GM04504 (cell line): ENCODE measurements around the gene FREM1.

Experiments used
- DNase-seq: peaks from one replicate; pipeline ENCODE4 v3.0.0-alpha.2; 2012; ENCODE audit warnings: low read depth

Gene FREM1

GRCh38 chr9:14868772-14869583 is 41.2 kb downstream of the FREM1 start:
- DNase-seq, result no peak

DNA sequence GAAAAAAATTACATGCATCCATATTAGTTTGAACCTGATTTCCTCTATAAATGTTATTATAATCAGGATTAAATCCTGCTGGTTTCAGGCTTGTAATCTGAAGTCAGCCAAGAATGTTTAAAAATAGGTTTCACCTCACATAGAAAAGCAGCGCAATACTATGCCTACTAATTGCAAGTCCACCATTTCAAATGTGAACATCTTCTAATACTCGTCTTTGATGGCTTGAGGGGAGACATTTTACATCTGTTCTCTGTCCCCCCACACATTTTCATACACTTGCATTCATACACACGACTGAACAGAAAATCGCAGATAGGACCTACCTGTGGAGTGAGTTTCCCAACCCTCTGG is 41.8 kb downstream of the FREM1 start:
- DNase-seq, result no peak

- DNase-seq, result no peak
Observed at GRCh38 chr9:14866200-14866749, 44.0 kb downstream of the FREM1 start.

GRCh38 chr9:14864309-14864708 is 45.9 kb downstream of the FREM1 start:
- DNase-seq, result no peak

DNA sequence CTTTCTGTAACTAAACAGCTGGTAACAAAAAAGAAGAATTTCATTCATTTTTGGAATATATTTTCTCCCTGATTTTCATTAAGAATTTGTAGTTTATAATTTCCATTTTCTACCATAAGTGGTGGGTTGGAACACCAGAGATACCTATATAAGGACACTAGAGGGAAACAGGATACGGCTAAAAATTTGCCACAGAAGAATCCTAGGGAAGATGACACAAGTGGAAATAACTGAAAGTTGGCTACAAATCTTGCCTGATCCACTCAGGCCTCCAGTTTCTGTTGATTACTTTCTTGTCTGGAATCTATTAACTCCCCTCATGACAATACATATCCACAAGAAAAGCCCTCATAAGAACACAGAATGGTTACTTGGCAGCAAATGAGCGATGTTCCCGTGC is 46.8 kb downstream of the FREM1 start:
- peak; percentile 9 for DNase-seq

- DNase-seq, result no peak
Observed at GRCh38 chr9:14857449-14858305, 52.6 kb downstream of the FREM1 start.

- DNase-seq, result no peak
Observed at GRCh38 chr9:14849851-14850250, 60.4 kb downstream of the FREM1 start.

DNA sequence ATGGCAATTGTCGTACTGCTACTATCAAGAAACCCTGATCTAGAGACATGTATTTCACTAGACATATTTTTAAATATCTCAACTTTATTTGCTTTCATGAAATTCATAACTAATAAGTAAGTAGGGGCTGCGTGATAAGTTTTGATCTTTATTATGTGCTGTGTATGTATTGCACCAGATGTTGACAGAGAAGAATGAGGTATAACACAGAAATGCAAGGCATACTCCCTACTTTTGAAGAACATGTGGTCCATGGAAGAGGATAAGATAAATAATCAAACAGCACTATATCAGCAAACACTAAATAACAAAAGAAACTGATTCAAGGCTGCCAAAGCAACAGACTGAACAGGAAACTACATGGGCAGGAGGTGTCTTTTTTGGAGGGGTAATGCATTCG is 60.9 kb downstream of the FREM1 start:
- no peak for DNase-seq

DNA sequence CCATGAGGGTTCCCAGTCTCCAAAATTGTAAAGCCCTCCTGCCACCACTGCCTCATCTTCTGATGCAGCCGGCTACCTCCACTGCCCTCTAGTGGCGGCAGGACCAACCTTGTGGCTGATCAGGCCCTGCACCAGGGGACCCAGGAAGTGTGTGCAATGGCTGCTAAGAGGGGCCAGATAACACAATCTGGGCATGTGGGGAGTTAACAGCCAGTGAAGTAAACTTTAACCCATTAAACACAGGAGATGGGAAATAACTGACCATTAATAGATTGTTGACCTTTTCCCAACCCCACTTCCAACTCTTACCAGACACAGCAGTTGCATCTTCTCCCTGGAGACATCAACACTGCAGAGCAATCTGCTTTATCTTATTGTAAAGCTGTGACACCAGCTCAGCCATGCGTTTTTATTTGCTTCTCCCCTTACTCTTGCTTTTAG is 63.3 kb downstream of the FREM1 start:
- DNase-seq, result peak; percentile 8

GRCh38 chr9:14843163-14843562 is 67.1 kb downstream of the FREM1 start:
- no peak for DNase-seq

DNA sequence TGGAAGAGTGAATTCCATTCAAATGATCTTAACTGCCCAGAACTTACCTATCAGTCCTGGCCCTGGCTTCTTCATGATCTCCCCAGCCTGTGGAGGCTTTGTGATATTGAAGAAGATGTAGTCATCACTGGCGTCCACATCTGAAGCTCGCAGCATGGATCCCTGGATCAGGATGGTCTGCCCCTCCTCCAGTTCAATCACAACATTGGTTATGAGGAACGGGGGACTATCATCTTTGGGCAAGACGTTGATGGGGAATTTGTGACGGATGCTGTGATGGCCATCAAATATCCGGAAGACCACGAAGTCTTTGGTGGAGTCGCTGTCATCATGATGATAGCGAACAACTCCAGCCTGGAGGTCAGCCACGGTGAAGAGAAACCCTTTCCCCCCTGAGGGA is 68.0 kb downstream of the FREM1 start:
- no peak for DNase-seq

GRCh38 chr9:14838701-14839100 is 71.5 kb downstream of the FREM1 start:
- no peak for DNase-seq

GRCh38 chr9:14836885-14837284 is 73.3 kb downstream of the FREM1 start:
- DNase-seq, result no peak

- DNase-seq, result no peak
Observed at GRCh38 chr9:14831661-14832060, 78.6 kb downstream of the FREM1 start.

- no peak for DNase-seq
Observed at GRCh38 chr9:14831074-14831473, 79.2 kb downstream of the FREM1 start.

DNA sequence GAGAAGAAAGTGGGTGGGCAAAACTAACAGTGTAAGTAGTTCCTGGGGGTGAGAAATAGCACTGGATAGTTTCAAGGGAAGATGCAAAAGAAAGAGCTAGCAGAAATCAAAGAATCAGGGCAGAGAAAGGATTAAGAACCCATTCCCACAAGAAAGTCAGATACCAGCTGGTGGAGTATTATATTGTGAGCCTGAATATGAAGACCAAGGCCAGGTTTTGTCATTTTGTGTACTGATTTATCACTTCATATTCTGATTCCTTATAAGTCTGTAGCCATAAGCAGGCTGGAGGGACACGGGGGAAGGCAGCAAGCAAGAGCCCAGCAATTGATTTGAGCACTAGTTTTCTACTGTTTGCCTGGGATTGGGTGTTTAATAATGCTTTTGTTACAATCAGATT is 80.2 kb downstream of the FREM1 start:
- no peak for DNase-seq

DNA sequence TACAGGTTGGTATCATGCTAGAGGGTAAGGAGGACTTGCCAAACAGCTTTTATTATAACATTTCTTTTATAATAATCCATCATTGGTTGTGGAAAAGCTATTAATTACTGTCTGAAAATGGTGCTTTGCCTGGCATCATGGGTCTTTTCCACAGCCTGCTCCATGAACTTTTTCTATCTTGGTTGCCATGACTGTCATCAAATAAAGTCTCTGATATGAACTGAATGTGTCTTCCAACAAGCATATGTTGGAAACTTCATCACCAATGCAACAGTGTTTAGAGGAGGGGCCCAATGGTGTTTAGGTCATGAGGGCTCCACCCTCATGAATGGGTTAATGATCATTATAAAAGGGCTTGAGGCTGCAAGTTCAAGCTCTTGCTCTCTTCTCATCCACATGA is 81.0 kb downstream of the FREM1 start:
- DNase-seq, result no peak

- no peak for DNase-seq
Observed at GRCh38 chr9:14827805-14828204, 82.4 kb downstream of the FREM1 start.

DNA sequence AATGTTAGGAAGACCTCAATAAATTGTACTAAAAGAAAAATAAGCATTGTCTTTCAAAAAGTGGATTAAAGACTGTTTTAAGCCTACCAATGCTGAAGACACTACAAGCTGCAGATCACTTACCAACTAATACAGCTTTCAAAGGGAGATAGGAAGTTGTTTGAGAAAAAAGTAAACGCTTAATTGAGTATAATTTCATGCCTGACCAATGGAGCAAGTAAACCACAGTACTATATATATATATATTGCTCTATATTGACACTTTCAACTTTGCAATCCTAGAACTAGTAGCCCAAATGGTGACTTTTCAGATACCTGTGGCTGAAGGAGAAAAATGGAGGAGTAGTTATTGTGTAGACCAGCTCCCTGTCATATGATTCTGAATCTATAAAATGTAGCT is 85.7 kb downstream of the FREM1 start:
- DNase-seq, result no peak

DNA sequence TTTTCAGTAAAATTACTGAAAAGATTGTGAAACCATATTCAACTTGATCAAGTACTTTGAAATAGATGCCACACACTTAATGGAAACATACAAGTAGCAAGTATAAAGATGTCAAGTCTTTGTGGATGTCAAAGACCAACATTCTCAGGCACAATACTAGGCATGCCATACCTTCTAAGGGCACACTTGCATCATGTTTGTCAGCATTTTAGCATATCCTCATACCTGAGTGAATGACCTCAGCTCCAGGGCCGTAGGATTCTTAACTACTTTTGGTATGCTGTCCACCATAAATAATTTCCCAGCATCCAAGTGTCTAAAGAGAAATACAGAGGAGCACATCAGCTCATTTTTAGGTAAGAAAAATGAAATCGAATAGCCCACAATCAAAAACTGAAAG is 86.4 kb downstream of the FREM1 start:
- no peak for DNase-seq

DNA sequence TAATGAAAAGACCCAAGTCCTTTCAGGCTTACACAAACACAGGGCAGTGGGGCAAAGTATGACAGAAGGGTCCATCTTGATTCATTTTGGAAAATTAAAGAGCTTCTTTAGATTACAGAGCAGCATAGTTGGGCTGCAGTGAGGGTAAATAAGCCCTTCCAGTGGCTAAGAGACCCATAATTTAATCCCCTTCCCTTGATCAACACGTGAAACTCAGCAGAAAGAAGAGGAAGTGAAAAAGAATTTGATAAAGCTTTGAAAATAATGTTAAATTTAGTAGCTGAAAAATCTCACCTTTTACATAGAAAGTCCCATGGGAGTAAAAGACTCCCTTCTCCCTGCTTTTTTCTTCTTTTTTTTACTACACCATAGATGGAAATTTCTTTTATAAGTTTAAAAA is 87.6 kb downstream of the FREM1 start:
- no peak for DNase-seq

GRCh38 chr9:14819183-14819582 is 91.0 kb downstream of the FREM1 start:
- DNase-seq, result no peak

- no peak for DNase-seq
Observed at GRCh38 chr9:14814249-14814628, 96.0 kb downstream of the FREM1 start.
